ENCODE measurements around the gene FRY.
"Not testable (repeated sequence)": the region's sequence is repeated elsewhere in the genome, so short reads cannot be mapped to it uniquely, and the experiment has no call there.

Gene FRY

DNA sequence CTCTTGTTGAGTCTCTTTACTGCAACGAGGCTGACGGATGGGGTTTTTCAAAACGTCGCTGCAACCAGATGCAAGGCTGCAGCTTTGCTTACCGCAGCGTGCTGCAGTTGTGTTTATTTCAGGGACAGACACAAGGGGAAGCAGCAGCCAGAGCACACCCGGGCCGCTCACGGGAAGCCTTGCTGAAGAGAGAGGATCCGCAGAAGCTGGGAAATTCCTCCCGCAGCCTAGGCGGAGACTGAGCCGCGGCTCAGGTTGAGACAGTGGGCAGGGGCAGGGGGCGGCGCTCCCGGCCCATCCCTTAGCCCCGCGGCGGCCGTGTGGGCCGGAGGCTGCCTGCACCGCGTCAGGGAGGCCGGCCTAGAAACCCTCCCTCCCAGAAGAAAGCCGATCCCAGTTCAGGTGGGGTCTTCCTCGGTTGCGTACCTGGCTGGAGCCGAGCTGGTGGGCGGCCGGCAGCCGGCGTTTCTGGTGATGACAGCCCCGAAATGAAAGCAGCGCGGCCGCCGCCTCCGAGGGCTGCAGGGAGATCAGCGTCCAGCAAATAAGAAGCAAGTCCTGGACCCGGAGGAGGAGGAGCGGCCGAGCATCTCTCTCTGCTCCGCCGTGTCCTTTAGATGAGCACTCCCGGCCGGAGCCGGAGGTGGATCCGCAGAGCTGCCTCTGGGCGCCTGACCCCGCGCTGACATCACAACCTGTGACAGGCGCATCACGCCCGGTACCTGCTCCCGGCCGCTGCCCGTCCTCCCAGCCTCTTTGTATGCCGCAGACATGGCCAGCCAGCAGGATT is at the start of gene FRY:
Gene FRY, plus strand, starts transcription at position 750 of the 790 bp plus-strand sequence. Its CDS starts 22 bp downstream, at position 772.
- DNase-seq (ENCODE audit: low read depth in 2 of 2), result no peak

DNA sequence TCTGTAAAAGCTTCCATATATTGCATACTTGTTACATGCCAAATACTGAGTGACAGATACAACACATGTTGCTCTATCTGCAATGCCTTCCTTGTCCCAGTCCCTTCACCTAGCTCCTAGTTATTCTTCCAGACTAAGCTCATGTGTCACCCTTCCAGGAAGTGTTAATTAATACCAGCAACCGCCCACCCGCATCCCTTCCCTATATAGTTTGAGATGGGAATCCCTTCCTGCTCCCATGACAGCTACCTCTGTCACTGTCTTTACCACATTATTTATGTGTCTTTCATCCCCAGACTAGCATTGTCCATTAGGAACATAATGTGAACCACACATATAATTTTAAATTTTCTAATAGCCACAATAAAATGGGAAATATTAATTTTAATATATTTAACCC is 49.5 kb upstream of the FRY start:
- no peak for DNase-seq (ENCODE audit: low read depth in 2 of 2)

DNA sequence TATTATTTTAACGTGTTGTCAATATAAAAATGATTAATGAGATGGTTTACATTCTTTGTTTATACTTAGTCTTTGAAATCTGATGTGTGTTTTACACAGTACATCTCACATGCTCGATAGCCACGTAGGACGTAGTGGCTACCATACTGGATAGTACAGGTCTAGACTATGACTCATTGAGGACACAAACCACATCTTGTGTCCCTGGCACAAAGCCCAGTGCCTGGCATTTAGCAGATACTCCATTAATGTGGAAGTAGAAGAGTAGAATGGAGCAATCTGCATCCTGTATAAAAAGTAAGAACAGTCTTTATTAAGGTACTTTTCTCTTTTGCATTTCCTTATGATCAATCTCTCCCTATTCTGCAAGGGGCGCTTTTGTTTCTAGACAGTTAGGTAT is 49.0 kb upstream of the FRY start:
- DNase-seq (ENCODE audit: low read depth in 2 of 2), result peak; percentile 55 to 57

DNA sequence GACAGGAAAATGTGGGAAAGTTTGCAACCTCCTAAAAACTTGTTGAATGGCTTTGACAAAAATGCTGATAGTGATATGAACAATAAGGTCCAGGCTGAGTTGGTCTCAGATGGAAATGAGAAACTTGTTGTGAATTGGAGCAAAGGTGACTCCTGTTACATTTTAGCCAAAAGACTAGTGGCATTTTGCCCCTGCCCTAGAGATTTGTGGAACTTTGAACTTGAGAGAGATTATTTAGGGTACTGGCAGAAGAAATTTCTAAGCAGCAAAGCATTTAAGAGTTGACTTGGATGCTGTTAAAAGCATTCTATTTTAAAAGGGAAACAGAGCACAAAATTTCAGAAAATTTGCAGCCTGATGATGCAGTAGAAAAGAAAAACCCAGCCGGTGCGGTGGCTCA is 47.9 kb upstream of the FRY start:
- not testable (repeated sequence) for DNase-seq (ENCODE audit: low read depth in 2 of 2)

DNA sequence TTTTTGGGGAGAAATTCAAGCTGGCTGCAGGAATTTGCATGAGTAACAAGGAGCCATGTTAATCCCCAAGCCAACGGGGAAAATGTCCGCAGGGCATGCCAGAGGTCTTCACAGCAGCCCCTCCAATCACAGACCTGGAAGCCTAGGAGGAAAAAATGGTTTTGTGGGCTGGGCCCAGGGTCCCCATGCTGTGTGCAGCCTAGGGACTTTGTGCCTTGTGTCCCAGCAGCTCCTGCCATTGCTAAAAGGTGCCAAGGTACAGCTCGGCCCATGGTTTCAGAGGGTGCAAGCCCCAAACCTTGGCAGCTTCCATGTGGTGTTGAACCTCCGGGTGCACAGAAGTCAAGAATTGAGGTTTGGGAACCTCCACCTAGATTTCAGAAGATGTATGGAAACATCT is 47.2 kb upstream of the FRY start:
- not testable (repeated sequence) for DNase-seq (ENCODE audit: low read depth in 2 of 2)

DNA sequence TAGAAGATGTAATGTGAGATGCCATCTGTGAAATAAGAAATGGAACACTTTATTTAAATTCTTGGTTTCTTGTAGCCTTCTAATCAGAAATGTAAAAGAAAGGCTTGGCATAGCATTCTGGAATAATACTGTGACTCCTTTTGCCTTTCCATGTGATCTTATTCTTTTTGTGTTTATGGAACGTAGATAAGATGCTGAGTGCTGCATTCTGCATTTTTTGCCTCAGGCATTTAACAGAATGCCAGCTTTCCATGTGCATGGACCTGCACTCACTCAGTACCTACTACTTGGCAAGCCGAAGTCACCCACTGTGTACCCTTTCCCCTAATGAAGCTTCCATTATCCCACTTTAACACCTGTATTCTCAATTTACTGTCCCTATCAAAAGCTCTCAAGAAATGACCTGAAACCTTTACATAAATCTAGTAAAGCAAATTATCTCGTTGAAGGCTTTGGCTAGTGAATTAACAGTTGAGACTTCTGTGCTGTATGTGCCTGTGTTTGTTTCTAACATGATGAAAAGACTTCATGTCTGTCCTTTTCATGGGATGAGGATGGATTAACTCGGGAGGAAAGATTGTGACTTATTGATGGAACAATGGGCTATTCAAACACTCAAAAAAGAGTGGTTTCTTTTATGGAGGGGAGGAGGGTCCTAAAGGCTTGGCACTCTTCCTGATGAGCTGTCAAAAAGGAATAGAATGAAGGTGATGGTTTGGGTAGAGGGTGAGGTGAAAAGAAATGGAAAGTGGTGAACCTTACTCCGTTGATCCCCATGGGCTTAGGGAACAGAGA is 44.7 kb upstream of the FRY start:
- no peak for DNase-seq (ENCODE audit: low read depth in 2 of 2)

DNA sequence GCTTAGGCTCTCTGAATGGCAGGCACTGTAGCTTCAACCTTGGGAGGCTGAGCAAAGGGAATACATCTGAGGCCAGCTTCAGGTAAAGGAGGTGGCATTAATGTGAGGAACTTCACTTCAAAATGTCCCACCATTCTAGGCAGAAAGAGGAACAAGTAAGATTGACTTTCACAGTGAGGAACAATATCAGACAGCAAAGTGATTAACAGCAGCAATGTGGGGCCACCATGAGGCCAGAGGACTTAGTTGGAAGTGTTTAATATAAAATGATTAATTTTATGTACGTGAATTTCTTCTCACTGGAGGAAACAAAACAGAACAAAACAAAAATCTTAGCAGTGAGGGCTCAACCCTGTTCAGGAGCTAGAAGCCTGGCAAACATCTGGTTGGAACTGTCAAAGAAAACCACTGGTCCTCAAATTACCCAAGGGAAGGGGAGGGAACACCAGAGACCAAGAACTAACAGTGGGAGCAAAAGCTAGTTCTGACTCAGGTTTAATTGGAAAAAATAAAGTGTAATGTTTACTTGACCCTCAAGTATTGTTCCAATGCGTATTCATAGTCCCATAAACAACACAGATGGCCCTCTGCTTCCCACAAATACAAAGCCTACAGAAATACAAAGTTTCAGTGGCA is 43.9 kb upstream of the FRY start:
- DNase-seq (ENCODE audit: low read depth in 2 of 2), result no peak

DNA sequence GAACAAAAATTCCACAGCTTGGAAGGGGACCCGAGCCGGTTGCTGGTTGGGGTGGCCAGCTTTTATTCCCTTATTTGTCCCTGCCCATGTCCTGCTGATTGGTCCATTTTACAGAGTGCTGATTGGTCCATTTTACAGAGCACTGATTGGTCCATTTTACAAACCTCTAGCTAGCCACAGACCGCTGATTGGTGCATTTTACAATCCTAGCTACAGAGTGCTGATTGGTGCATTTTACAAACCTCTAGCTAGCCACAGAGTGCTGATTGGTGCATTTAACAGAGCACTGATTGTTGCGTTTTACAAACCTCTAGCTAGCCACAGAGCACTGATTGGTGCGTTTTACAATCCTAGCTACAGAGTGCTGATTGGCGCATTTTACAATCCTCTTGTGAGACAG is 37.2 kb upstream of the FRY start:
- not testable (repeated sequence) for DNase-seq (ENCODE audit: low read depth in 2 of 2)

DNA sequence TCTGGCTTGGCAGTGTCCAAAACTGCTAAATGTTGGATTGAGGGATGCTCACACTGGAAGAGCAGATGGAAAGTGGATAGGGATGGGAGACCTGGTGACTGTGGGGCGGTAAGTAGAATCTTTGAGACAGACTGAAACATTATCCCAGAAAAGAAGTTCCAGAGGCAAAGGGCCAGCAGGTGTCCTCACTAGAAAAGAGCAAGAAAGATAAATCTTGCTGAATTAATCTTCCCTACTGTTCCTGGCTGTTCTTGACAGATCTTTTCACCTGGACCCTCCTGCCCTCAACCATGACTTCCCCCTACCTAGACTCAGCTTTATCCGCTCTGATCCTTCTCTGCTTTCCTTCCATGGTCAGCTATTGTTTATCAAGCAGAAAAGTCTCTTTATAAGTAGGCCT is 35.0 kb upstream of the FRY start:
- DNase-seq (ENCODE audit: low read depth in 2 of 2), result no peak

DNA sequence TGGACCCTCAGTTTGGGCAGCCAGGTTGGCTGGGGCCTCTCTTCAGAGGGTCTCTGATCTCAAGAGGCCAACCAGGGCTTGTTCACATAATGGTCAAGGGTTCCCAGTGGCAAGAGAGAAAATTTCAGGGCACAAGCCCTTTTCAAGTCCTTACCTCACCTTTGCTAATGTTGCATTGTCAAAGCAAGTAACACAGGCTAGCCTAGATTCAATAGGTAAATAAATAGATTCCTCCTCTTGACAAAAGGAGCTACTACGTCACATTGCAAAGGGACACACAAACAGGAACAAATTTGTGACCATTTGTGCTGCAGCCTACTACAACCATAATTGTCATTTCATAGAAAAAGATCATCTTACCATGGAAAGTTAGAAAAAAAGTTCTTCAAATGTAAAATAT is 33.9 kb upstream of the FRY start:
- DNase-seq (ENCODE audit: low read depth in 2 of 2), result no peak

DNA sequence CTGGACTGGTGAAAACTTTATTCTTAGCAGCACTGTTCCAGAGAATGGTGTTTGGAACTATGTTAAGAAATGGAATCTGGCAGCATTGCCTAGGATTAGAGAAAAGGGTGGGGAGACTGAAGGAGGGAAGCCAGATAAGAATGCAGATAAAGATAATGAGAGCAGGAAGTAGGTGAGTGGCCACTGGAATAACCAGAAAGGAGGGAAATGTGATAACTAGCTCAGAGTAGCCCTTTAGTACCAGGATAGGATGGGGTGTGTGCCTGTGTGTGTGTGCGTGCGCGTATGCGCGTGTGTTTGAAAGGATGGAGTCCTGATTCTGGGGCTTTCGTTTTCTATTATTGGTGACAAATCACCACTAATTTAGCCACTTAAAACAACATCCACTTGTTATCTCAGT is 33.4 kb upstream of the FRY start:
- DNase-seq (ENCODE audit: low read depth in 2 of 2), result no peak

DNA sequence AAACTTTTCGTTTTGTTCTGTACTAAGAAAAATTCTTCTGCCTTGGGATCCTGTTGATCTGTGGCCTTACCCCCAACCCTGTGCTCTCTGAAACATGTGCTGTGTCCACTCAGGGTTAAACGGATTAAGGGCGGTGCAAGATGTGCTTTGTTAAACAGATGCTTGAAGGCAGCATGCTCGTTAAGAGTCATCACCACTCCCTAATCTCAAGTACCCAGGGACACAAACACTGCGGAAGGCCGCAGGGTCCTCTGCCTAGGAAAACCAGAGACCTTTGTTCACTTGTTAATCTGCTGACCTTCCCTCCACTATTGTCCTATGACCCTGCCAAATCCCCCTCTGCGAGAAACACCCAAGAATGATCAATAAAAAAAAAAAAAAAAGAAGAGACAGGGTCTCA is 30.8 kb upstream of the FRY start:
- DNase-seq (ENCODE audit: low read depth in 2 of 2), result not testable (repeated sequence)

DNA sequence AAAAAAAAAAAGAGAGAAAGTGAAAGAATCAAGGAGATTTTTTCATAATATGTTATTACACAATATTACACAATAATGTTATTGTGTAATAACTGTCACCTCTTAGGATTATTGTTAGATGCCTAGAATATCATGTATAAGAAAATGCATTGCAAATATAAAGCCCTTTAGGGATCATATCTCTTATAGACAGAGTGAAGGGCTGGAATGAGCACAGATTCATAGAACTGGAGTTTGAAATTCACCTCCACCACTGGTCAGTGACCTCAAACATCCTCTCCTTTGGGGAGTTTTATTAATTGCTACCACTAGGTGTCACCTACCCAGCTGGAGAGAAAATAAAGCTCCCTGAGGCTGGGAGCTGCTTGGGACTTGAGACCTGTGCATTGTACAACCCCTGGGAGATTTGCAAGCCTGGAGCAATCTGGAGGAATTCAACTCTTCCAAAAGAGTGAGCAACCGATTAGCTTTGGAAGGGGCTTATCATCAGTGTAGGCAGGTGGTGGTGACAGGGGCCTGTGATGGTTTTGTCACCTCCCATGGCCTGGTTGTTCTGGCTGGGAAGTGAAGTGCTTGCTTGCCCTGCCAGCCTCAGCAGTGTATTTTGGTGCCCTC is 30.3 kb upstream of the FRY start:
- DNase-seq (ENCODE audit: low read depth in 2 of 2), result peak in 1 of 2 experiments; percentile 10

DNA sequence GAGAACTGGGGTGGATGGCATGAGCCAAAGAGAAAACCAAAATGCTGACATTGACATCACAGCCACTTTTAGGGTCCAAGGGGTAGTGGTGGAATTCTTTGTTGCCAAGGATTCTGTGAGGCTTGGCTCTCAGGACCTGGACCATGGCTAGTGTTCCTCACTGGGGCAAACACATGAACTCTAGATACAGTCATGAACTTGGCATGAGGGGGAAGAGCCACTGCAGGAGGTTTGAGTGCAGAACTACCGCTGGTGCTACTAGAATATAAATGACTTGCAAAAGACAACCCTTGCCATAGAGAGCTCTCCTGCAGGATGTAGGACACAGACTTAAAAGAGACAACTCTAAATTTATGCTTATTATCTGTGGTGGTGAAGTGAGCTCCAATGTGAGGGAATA is 29.8 kb upstream of the FRY start:
- no peak for DNase-seq (ENCODE audit: low read depth in 2 of 2)

DNA sequence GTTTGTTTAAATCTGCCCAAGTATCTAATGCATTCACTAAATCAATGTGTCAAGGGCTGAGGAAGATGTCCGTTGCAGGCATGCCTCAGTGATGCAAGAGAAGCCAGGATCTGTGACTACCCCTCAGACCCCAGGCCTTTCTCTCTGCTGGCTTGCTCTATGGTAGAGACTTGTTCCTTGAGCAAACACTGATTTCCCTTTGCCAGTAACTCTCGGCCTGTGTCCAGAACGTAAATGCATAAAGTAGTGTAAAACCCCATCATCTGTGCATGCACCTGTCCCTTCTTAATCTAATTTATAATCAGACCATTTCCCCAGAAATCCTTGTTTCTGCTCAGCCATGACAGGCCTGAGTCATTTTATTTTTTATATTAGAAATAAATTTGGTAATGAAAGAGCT is 28.7 kb upstream of the FRY start:
- DNase-seq (ENCODE audit: low read depth in 2 of 2), result no peak

DNA sequence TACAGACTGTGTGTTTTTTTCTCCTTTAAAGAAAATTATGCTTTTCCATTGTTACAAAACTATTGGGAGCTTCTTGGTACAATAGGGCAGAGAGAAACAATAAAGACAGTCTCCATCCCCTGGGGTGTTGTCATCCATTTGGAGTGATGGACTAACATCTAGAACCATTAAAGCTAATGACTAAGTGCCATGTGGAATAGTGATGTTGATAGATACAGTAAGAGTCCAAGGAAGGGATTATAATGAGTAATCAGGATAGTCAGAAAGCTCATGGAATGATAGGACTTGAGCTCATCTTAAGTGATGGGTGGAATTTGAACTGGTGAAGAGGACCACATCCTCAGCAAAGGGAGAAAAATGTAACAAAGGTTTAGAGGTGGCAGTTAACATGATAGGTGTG is 24.1 kb upstream of the FRY start:
- DNase-seq (ENCODE audit: low read depth in 2 of 2), result no peak

DNA sequence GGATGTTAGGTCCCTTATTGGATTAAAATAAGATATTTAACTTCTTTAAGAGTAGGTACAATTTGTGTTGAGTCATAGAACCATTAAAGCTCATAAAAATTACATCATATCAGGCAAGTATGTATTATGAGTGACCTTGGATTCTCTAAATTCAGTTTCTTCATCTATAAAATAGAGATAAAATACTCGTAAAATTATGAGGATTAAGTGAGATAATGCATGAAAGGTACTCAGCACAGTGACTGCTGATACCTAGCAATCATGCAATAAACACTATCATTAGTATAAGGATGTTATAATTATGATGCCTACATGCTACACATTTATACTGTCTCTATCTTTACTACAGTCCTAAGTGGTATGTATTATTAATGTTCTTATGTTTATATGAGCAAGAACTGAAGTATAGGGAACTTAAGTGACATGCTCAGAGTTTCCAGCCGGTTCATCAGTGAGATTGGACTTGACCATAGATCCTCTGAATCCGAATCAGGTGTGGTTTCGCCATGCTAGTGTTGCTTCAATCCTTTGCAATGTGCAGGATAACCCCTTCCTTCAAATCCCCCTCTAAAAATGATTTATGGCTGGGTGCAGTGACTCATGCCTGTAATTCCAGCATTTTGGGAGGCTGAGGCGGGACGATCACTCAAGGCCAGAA is 22.9 kb upstream of the FRY start:
- no peak for DNase-seq (ENCODE audit: low read depth in 2 of 2)

DNA sequence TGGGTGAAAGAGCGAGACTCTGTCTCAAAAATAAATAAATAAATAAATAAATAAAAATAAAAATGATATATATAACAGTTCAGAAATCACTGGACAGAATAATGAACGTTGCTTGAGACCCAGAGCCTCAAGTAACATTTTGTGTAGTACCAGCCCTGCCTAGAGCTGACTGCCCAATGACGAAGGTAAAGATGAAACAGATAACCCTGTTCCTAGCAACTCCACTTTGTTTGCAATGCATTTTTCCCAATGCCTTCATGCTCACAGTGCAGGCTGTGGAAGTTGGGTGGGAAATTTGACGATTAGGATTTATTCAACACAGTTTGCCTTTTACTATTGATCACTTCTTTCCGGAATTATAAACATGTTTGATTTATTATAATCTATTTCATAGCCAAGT is 22.2 kb upstream of the FRY start:
- DNase-seq (ENCODE audit: low read depth in 2 of 2), result no peak

DNA sequence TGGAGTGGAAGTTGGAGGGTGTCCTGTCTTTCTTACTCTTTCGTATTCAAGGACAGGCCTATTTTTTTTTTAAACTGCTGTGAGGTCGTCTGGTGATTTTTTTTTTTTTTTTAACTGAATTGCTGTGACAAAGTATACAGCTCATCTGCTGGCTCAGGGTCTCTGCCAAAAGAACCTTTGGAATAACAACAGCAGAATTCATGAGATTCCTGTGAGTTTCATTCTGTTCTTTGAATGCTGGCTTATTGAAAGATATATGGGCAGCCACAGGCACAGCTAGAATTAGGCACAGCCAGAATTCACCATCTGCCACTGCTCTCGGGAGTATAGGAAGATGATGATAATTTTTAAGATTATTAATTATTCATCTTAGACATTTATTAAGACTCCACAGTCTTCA is 21.4 kb upstream of the FRY start:
- DNase-seq (ENCODE audit: low read depth in 2 of 2), result no peak

DNA sequence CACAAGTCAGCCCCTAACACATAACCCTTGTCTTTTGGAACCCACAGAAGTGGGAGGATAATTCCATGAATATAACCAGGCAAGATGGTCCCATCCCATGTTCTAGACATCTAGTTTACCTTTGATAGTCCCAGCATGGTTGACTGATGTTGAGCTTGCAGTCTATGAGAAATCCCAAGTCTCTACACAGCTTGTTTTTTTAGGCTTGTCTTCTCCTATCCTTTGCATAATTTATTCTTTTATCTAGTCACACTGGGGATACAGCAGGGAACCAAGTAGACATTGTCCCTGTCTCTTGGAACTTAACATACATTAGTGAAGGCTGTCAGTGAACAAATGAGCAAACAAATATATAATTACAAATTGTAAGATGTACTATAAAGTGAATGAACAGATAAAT is 19.6 kb upstream of the FRY start:
- no peak for DNase-seq (ENCODE audit: low read depth in 2 of 2)

DNA sequence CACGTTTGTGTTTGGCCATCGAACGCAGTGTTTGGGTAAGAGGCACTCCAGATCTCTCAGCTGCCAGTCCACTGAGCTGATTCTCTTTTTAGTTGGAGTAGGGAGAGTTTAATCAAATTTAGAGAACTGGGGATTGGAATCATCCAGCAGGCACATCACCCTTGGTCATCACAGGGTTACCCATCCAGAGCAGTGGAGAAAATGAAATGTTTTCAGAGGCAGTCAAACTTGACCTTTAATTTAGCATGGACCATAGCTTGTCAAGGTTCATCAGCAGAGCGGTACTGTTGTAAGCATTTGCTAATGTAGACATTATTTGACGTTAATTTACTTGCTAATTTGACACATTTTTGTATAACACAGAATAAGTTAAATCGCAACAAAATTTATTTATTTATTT is 18.4 kb upstream of the FRY start:
- DNase-seq (ENCODE audit: low read depth in 2 of 2), result no peak

DNA sequence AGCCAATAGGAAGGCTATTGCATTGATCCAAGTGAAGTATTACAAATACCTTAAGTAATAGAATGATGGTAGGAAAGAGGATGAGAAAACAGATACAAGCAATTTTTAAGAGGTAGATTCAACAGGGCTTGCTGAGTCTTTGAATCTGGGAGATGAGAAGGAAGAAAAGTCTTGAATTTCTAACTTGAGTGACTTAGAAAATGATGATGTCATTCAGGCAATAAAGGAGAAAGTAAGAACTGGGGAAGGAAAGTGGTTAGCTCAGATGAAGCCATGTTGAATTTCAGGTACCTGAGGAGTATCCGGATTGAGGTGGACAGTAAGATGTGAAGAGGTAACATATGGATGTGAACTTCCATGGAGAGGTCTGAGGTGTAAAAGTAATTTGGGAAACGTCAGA is 15.5 kb upstream of the FRY start:
- DNase-seq (ENCODE audit: low read depth in 2 of 2), result no peak

Measured in fibroblast of skin of left biceps (primary cell).